ENCODE results near the gene BTBD17. TPM values are rescaled to one million over a fixed set of nuclear protein-coding genes. Genes with fewer than 3 reads are reported as not detected.

The BTBD17 gene
- total RNA-seq, 3 donors from 2014 or later = 0.17 TPM; not detected in 2

DNA sequence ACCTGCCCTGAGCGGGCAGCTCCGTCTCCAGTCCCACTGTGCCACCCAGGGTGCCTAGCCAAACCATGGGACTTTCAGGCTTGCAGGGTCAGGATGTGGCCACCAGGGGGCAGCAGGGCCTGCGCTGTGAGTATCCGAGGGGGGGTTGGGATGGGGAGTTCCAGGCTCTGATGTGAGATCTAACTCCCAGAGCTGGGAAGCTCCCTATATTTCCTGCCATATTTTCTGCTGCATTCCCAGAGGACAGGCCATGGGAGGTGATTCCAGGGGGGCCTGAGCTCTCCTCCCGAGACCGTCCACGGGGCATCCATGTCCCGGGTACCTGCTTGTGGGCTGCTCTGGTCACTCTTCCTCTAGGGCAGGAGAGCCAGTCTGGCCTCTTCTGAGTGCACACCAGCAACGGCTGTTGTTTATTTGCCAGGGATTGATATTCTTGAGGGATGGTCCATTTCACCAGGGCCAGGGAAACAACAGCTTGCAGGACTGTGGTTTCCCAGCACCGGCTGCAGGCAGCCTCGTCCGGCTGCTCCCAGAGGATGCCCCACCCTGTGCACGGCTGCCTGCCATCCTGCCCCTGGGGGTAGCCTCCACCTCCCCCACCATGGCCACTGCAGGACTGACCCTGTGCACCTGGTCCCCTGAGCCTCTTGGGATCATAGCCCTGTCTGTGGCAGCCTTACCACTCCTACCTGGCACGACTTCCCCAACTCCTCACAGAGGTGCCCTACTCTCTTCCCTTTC is 6.8 kb upstream of the BTBD17 start:
- no peaks in the 10 kb centered on the region for H3K9me3 ChIP-seq
- intact Hi-C loops (cut with DNase I, micrococcal nuclease) = no loop called here
- H3K4me3 ChIP-seq = no peak overlapping the region
- TF ChIP-seq, protein P1, sequence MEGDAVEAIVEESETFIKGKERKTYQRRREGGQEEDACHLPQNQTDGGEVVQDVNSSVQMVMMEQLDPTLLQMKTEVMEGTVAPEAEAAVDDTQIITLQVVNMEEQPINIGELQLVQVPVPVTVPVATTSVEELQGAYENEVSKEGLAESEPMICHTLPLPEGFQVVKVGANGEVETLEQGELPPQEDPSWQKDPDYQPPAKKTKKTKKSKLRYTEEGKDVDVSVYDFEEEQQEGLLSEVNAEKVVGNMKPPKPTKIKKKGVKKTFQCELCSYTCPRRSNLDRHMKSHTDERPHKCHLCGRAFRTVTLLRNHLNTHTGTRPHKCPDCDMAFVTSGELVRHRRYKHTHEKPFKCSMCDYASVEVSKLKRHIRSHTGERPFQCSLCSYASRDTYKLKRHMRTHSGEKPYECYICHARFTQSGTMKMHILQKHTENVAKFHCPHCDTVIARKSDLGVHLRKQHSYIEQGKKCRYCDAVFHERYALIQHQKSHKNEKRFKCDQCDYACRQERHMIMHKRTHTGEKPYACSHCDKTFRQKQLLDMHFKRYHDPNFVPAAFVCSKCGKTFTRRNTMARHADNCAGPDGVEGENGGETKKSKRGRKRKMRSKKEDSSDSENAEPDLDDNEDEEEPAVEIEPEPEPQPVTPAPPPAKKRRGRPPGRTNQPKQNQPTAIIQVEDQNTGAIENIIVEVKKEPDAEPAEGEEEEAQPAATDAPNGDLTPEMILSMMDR (IDR thresholded peaks at IDR 0.05) = peak; percentile 75
- no peaks in the 10 kb centered on the region for H3K36me3 ChIP-seq (ENCODE audit: low read depth)
- ATAC-seq (peak; percentile 92), DNase-seq (peak in 2 of 3 donors; percentile 84 to 88)
- H3K4me1 ChIP-seq (ENCODE audit: low read depth) = peaks cover 9% of the 10 kb centered on the region

- ATAC-seq (no peak), DNase-seq (no peak)
- Histone ChIP-seq H3K4me1 (ENCODE audit: low read depth) (peaks cover 7% of the 10 kb centered on the region), H3K4me3 (no peak within 1 kb of the TSS), H3K9me3 (no peaks in the 10 kb centered on the region), H3K36me3 (ENCODE audit: low read depth) (no peaks in the 10 kb centered on the region)
- TF ChIP-seq, protein P1 (IDR thresholded peaks at IDR 0.05) = no peak
- intact Hi-C loops (cut with DNase I, micrococcal nuclease) = no loop called here
Observed at GRCh38 chr17:74367206-74367605, 5.5 kb upstream of the BTBD17 start, which contains the start of gene GPR142. GPR142 (plus strand) TSS chr17:74367506; CDS start chr17:74369541, 2,035 bp downstream.

GRCh38 chr17:74362810-74363498 is 1.3 kb upstream of the BTBD17 start:
- no peaks in the 10 kb centered on the region for H3K4me1 ChIP-seq (ENCODE audit: low read depth)
- DNase-seq = no peak
- ATAC-seq = no peak
- no peaks in the 10 kb centered on the region for H3K9me3 ChIP-seq
- H3K36me3 ChIP-seq (ENCODE audit: low read depth) = no peaks in the 10 kb centered on the region
- intact Hi-C loops (cut with DNase I, micrococcal nuclease) = no loop called here
- TF ChIP-seq, protein P1 (IDR thresholded peaks at IDR 0.05) = no peak
- H3K4me3 ChIP-seq = no peak overlapping the region

- peaks cover 4% of the 10 kb centered on the region for H3K4me1 ChIP-seq (ENCODE audit: low read depth)
- H3K9me3 ChIP-seq = no peaks in the 10 kb centered on the region
- H3K4me3 ChIP-seq = no peak overlapping the region
- TF ChIP-seq, protein P1 (IDR thresholded peaks at IDR 0.05) = no peak
- no peak for DNase-seq
- no peak for ATAC-seq
- intact Hi-C loops (cut with DNase I, micrococcal nuclease) = no loop called here
- no peaks in the 10 kb centered on the region for H3K36me3 ChIP-seq (ENCODE audit: low read depth)
Observed at GRCh38 chr17:74362069-74362405, 369 bp upstream of the BTBD17 start.

GRCh38 chr17:74360899-74361229 is 804 bp downstream of the BTBD17 start:
- Histone ChIP-seq H3K36me3 (ENCODE audit: low read depth) (no peaks in the 10 kb centered on the region), H3K4me1 (ENCODE audit: low read depth) (peaks cover 4% of the 10 kb centered on the region), H3K9me3 (no peaks in the 10 kb centered on the region), H3K4me3 (no peak overlapping the region)
- DNase-seq = no peak
- TF ChIP-seq, protein P1 (IDR thresholded peaks at IDR 0.05) = no peak
- intact Hi-C loops (cut with DNase I, micrococcal nuclease) = no loop called here
- no peak for ATAC-seq
